ENCODE results near the gene ALDH3B1.
A peak's percentile ranks its signal among the peaks of the same experiment; 100 is the strongest.

The ALDH3B1 gene

DNA sequence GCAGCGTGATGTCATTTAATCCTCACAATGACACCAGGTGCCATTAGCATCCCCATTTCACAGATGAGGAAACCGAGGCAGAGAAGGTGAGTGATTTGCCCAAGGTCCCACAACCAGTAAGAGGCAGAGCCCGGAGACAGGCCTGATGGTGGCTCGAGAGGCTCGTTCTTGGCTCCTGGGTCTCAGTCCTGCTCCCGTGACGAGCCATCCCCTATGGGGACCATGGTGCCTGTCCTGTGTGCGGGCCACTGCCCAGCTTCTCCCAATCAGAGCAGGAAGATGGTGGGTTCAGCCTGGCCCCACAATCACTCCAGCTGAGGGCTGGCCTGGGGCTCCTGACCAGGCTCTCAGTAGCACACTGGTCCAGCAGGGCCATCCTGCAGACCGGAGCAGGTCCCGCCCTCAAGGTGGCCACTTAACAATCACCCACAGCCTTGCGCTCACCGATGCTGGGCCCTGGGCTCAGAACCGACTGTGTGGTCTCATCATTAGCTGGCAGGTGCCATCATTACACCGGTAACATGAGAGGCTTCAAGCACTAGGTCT, 3.6 kb downstream of the ALDH3B1 start:
- no peak for DNase-seq (ENCODE audit: low spot score)

DNA sequence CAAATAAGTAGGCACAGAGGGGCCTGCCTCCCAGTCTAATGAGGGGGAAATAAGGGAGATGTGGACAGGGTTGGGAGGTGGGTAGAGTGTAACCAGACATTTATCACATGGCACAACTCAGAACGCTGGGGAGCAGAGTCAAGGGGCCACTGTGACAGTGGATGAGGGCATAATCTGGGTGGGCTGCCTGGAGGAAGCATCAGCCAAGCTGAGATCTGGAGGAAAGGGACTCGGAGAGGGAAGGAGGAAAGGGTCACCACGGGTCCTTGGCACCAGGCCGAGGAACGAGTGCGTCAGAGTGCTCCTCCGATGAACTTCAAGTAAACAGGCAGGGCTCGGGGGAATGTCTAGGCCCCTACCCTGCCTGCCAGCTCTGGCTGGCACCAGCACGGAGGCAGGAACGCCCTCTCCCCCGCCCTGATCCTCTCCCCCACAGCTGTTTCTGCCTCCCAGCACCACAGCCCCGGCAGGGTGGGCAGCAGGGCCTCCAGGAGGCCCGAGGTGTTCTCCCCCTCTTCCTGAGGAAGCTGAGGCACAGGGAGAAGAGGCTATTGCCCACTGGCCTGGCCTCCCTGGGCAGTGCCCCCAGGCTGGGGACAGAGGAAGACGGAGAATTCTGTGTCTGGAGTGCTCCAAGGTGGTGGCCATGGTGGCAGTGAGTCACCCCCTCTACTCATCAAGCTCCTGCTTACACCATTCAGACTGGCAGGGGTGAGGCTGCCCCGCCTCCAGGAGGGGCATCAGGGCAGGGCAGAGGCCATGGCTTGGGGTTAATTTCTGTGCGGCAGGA, 4.2 kb downstream of the ALDH3B1 start:
- DNase-seq (ENCODE audit: low spot score): peak; percentile 70

GRCh38 chr11:68014947-68015447, 4.9 kb downstream of the ALDH3B1 start:
- no peak for DNase-seq (ENCODE audit: low spot score)

DNA sequence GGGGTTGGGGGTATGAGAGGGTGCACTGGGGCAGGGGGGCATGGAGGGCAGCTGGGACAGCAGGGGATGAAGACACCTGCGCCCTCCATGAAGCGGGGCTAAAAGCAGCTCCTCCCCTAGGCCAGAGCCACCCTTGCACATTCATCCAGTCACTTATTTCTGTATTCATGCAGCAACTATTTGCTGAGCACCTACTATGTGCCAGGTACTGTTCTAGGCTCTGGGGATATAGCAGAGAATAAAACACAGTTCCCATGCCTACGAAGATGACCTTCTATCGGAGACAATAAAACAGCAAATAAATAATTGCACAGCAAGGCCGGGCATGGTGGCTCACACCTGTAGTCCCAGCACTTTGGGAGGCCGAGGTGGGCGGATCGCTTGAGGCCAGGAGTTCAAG, 5.3 kb downstream of the ALDH3B1 start:
- DNase-seq (ENCODE audit: low spot score): no peak

DNA sequence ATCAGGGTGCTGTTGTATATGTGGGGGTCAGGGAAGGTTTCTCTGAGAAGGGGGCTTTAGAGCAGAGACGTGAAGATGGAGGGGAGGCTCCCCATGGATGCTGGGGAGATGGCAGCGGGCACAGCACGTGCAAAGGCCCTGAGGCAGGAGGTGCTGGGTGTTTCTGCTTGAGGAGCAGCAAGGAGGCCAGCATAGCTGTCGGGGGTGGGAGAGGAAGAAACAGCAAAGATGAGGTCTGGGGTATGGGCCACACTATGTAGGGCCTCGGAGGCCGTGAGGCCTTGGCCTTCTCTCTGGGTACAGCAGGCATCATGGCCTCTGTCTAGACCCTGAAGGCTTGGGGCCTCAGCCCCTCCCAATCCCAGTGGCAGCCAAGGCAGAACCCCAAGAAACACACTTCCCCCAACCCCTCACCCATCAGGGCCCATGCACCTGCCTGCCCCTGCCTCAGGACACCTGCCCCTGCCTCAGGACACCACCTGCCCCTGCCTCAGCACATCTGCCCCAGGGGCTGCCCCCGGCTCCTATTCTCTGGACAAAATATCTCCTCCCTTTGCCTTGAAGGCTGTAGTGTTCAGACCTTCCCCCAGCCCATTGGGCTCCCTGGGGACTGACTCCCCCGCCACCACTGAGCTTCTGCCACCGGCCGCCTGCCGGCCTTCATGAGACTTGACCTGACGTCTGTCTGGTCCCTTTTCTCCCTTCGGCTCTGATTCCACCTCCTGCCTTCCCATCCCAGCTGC, 6.2 kb downstream of the ALDH3B1 start:
- DNase-seq (ENCODE audit: low spot score): no peak

DNA sequence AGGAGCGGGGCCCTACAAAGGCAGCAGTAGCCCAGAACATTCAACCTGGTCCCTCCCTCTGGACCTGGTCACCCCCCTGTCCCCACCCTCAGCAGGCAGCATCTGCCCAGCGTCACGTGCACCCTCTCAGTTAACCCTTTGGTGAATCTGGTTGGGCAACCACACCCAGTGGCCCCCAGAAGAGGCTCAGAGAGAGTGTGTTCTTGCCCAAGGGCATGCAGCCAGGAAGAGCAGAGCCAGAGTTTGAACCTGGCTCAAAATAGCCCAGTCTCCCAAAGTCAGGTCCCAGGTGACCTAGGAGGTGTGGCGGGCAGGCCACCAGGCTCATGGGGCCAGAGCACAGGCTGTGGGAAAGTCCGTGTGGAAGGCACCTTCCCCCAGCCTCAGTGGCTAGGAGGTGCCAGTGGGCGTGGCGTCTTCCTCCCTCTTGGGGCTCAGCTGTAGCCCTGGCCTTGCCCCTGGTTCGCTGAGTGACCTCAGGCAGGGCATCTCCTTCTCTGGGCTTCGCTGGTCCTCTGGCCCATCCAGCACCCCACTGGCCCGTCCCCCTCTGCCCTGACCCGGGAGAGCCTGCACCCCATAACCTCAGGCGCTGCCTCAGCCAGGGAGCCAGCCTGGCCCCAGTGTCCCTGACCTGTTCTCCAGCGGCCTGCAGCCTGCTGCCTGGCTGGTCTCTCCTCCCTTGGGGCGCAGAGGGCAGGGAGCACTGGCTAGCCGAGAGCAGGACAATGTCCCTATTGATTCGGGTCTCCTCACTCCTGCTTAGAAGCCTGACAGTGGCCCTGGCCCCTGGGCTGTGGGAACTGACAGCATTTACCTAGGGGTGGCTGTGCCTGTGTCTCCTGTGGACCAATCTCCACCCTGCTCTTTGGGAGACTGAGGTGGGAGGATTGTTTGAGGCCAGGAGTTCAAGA, 7.0 kb downstream of the ALDH3B1 start:
- DNase-seq (ENCODE audit: low spot score): no peak

- no peak for DNase-seq (ENCODE audit: low spot score)
Observed at GRCh38 chr11:68017980-68018729, 8.0 kb downstream of the ALDH3B1 start.

DNA sequence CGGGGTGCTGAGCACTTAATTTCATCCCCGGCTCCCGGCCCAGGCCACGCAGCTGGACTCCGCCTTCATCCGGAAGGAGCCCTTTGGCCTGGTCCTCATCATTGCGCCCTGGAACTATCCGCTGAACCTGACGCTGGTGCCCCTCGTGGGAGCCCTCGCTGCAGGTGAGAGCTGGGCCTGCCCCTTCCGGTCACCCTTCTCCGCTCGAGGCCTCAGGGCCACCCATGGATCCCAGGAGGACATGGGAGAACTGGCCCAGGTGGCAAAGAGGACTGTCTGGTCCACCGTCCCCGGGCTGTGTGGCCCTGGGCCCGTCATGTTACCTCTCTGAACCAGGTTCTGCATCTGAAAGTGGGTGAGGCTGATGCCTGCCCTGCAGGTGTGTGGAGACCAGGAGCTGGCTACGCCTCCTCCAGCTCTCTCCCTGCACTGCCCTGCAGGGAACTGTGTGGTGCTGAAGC, 8.6 kb downstream of the ALDH3B1 start:
- DNase-seq (ENCODE audit: low spot score): no peak

- no peak for DNase-seq (ENCODE audit: low spot score)
Observed at GRCh38 chr11:68019486-68019885, 9.4 kb downstream of the ALDH3B1 start.

- peak; percentile 50 for DNase-seq (ENCODE audit: low spot score)
Observed at GRCh38 chr11:68020575-68020974, 10.4 kb downstream of the ALDH3B1 start.

DNA sequence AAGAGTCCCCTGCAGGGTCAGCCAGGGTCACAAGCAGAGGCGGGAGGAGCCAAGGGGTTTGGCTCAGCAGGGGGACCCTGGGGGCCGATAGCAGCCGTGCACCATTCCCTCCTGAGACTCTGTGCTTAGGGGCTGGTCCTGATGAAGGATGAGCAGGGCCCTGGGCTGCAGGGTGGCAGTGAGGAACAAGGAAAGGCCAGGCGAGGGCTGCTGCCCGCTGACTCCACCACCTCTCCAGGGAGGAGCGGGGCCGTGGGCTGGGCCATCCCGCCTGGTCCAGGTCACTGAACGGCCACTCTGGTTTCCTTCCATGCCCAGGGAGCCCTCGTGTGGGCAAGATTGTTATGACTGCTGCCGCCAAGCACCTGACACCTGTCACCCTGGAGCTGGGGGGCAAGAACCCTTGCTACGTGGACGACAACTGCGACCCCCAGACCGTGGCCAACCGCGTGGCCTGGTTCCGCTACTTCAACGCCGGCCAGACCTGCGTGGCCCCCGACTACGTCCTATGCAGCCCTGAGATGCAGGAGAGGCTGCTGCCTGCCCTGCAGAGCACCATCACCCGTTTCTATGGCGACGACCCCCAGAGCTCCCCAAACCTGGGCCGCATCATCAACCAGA, 11.2 kb downstream of the ALDH3B1 start:
- DNase-seq (ENCODE audit: low spot score): no peak

GRCh38 chr11:68022531-68022930, 12.4 kb downstream of the ALDH3B1 start:
- no peak for DNase-seq (ENCODE audit: low spot score)

DNA sequence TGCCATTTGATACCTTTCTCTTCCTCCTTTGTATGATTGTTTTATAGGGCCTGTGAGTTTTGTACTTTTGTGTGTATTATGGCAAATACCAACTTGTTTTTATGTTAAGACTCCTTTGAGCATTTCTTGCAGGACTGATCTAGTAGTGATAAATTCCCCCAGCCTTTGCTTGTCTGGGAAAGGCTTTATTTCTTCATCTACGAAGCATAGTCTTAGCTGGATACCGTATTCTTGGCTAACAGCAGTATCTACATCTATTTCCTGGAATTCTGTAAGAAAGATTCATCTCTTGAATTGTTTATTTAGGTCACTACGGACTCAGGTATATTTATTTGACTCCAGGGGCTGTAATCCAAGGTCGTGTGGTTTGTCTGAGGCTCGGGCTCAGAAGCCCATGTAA, 14.4 kb downstream of the ALDH3B1 start:
- DNase-seq (ENCODE audit: low spot score): no peak

GRCh38 chr11:68025047-68025446, 14.9 kb downstream of the ALDH3B1 start:
- DNase-seq (ENCODE audit: low spot score): no peak

DNA sequence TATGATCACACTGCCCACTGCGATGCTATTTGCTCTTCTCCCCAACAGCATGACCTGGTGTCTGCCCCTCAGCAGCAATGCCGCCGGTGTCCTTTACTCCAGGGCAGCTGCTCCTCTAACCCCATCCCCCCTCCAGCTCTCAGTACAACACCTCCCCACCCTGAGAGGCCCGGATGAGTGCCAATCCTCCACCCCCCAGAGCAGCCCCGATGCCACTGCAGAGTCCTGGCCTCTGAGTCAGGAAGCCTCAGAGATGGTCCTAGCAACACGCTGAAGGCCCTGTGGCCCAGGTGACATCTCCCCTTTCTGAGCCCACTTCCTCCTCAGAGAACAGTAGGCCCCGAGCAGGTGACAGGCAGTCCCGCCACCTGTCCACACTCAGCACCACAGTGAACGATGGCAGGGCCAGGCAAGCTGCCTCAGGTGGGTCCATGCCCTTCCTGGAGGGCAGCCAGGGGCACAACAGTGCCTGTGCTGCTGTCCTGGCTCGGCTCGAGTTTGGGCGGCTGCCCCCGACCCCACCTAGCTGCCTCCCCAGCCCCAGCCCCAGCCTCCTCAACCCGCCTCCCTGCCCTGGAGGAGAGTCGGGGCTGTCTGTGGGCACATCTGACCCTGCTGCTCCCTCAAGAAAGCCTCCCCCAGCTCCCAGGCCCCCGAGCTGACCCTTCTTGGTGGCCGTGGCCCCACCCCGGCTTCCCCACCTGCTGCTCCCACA, 16.4 kb downstream of the ALDH3B1 start:
- no peak for DNase-seq (ENCODE audit: low spot score)

- DNase-seq (ENCODE audit: low spot score): no peak
Observed at GRCh38 chr11:68027667-68028066, 17.5 kb downstream of the ALDH3B1 start.

DNA sequence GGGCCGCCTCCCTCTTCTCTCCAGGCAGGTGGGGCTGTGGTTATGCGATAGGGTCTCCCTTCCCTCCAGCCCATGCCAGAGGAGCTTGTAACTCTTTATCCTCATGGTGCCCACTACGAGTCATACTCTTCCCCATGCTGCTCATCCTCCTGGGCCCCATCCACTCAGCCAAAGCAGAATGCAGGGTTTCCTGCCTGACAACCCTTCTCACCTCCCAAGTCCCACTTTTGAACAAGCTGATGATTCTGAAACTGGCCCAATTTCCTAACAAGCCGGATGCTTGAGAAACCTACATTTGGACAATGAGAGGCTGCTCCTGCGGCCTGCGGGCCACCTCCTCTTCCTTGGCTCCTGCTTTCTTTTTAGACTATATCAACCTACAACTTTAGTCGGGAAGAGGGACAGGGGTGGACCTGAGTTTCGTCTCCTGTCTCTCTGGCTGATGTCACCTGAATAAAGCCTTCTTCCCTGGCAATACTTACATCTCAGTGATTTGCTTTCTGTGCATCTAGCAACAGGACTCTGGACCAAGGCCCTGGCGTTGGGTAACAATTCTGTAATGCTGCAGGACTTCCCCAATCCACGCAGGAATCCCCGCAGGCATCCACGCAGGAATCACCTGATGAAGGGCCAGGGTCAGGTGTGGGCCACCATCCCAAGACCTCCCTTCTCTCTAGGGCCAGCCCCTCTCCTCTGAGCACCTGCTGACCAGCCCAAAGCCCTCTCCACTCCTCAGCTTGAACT, 18.8 kb downstream of the ALDH3B1 start:
- no peak for DNase-seq (ENCODE audit: low spot score)

DNA sequence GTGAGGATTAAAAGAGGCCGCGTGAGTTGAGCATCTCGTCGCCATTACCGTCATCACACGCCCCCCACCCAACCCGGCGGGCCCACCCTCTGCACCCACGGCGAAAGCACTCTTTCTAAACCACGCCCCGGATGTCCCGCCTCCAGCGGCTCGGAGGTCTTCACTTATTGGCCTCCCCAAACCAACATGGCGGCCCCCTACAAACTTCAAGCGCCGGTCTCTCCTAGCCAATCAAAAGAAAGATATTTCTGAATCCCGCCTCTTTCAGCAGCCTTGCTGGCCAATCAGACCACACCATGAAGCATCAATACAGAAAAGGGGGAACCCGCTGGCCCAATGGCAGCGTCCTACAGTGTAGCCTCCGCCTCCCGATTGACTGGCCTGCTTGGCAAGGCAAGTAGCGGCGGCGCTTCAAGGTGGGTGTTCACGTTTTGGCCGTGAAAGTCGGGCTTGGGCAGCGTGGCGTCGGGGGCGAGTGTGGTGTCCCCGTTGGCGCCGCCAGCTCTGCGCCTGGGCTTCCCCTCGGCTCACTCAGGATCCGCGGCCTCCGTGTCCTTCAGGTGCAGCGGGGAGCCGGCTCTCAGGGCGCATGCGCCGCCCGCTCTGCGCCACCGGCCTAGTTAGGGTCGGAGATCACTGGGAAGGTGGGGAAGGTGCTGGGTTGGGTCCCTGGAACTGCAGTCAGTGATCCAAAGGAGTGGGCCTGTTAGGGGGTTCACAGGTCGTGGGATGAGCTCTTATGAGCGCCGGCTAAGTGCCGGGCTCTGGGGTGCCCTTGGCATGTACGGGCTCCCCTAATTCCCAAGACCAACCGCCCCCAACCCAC, 20.4 kb downstream of the ALDH3B1 start, which contains the start of gene NDUFS8:
NDUFS8 (plus strand) TSS at position 364 of the 826 bp plus-strand sequence. CDS start 1,471 bp downstream, outside the sequence.
- DNase-seq (ENCODE audit: low spot score): peak; percentile 99
